Mesendoderm (in vitro differentiated cells): Measurements from ENCODE around the gene RNF150.

Experiments used
- DNase-seq: peaks from one replicate; pipeline ENCODE4 v3.0.0; 2013
- H2AK5ac ChIP-seq: 2 replicates; pipeline ENCODE4 v1.6.1; 2013; ENCODE audit warnings: low read length, inconsistent platforms
- H2BK120ac ChIP-seq: 2 replicates; pipeline ENCODE4 v1.6.1; 2013; ENCODE audit warnings: low read depth, mild to moderate bottlenecking, low read length, moderate library complexity, mixed read lengths
- H2BK15ac ChIP-seq: replicated peaks from 2 replicates; pipeline ENCODE4 v1.6.1; 2013; ENCODE audit warnings: low read depth, mild to moderate bottlenecking, moderate library complexity
- H2BK5ac ChIP-seq: 2 replicates; pipeline ENCODE4 v1.6.1; 2013; ENCODE audit warnings: low read length, inconsistent platforms
- H3K18ac ChIP-seq: 2 replicates; pipeline ENCODE4 v1.6.1; 2013; ENCODE audit warnings: mild to moderate bottlenecking, low read length, mixed read lengths
- H3K23ac ChIP-seq: one replicate; pipeline ENCODE4 v1.6.1; 2013; ENCODE audit warnings: low read length
- H3K27ac ChIP-seq: 2 replicates; pipeline ENCODE4 v1.5.1; 2013; ENCODE audit warnings: low read depth, mild to moderate bottlenecking, inconsistent platforms, low read length, moderate library complexity
- H3K27me3 ChIP-seq: 2 replicates; pipeline ENCODE4 v1.6.1; 2013; ENCODE audit warnings: low read length, control low read depth, mild to moderate bottlenecking, inconsistent platforms; ENCODE audit not compliant: insufficient read depth, poor library complexity
- H3K36me3 ChIP-seq: 2 replicates; pipeline ENCODE4 v1.6.1; 2013; ENCODE audit warnings: low read length, inconsistent platforms; ENCODE audit not compliant: control insufficient read depth, insufficient read depth
- H3K4ac ChIP-seq: one replicate; pipeline ENCODE4 v1.6.1; 2013; ENCODE audit warnings: low read depth, mild to moderate bottlenecking, low read length, moderate library complexity
- H3K4me1 ChIP-seq: 2 replicates; pipeline ENCODE4 v1.6.1; 2013; ENCODE audit warnings: low read depth, low read length, inconsistent platforms; ENCODE audit not compliant: control insufficient read depth
- H3K4me2 ChIP-seq: 2 replicates; pipeline ENCODE4 v1.6.1; 2013; ENCODE audit warnings: low read length
- H3K4me3 ChIP-seq: 2 replicates; pipeline ENCODE4 v1.5.1; 2013; ENCODE audit warnings: mild to moderate bottlenecking, low read length
- H3K56ac ChIP-seq: one replicate; pipeline ENCODE4 v1.6.1; 2013; ENCODE audit warnings: low read length
- H3K79me1 ChIP-seq: 2 replicates; pipeline ENCODE4 v1.6.1; 2013; ENCODE audit warnings: low read length, inconsistent platforms
- H3K79me2 ChIP-seq: 2 replicates; pipeline ENCODE4 v1.6.1; 2013; ENCODE audit warnings: mild to moderate bottlenecking, low read length; ENCODE audit not compliant: control insufficient read depth, insufficient read depth
- H3K9ac ChIP-seq: 2 replicates; pipeline ENCODE4 v1.6.1; 2013; ENCODE audit warnings: low read length, inconsistent platforms
- H4K5ac ChIP-seq: one replicate; pipeline ENCODE4 v1.6.1; 2013; ENCODE audit warnings: low read length
- H4K8ac ChIP-seq: one replicate; pipeline ENCODE4 v1.6.1; 2013; ENCODE audit warnings: low read depth, mild to moderate bottlenecking, control low read depth, low read length, moderate library complexity
- WGBS: extraction: QIAGEN DNeasy Blood & Tissue Kit; methylation state at CpG from one replicate; pipeline ENCODE4 v1.1.7; 2013; ENCODE audit warnings: low lambda C conversion rate, missing lambda C conversion rate; ENCODE audit not compliant: insufficient coverage; ENCODE audit errors: extremely low coverage; 5-methylcytosine and 5-hydroxymethylcytosine counted together

RNF150 gene

DNA sequence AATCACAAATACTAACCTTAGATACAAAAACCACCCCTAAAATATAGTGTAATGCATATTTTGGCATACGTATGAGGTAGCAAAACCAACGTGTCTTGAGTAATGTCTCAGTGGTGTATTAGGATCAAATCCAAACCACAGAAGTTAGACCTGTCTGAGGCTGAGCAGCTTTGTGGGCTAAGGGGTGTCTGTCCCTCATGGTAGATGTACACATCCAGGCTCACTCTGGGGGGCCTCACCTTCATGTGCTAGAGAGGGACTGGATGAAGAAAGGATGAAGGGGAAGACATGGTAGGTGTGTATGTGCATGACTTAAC, 189.1 kb downstream of the RNF150 start:
- no peak overlapping the region for H3K4ac ChIP-seq
- no peak for DNase-seq
- no peaks in the 10 kb centered on the region for H3K36me3 ChIP-seq
- no peak overlapping the region for H3K4me3 ChIP-seq
- no CpG with 5 or more reads among the region's 2 CpGs for WGBS
- H2BK5ac ChIP-seq = no peak overlapping the region
- no peaks in the 10 kb centered on the region for H3K79me2 ChIP-seq
- H3K9ac ChIP-seq = no peak overlapping the region
- H4K8ac ChIP-seq = no peak overlapping the region
- H3K4me2 ChIP-seq = no peak overlapping the region
- H3K79me1 ChIP-seq = no peaks in the 10 kb centered on the region
- no peak overlapping the region for H3K27ac ChIP-seq
- no peak overlapping the region for H2BK15ac ChIP-seq
- no peak overlapping the region for H3K23ac ChIP-seq
- H2BK120ac ChIP-seq = no peak overlapping the region
- H3K18ac ChIP-seq = no peak overlapping the region
- no peaks in the 10 kb centered on the region for H3K27me3 ChIP-seq
- no peak overlapping the region for H2AK5ac ChIP-seq
- no peak overlapping the region for H4K5ac ChIP-seq
- H3K56ac ChIP-seq = no peak overlapping the region
- H3K4me1 ChIP-seq = no peaks in the 10 kb centered on the region

DNA sequence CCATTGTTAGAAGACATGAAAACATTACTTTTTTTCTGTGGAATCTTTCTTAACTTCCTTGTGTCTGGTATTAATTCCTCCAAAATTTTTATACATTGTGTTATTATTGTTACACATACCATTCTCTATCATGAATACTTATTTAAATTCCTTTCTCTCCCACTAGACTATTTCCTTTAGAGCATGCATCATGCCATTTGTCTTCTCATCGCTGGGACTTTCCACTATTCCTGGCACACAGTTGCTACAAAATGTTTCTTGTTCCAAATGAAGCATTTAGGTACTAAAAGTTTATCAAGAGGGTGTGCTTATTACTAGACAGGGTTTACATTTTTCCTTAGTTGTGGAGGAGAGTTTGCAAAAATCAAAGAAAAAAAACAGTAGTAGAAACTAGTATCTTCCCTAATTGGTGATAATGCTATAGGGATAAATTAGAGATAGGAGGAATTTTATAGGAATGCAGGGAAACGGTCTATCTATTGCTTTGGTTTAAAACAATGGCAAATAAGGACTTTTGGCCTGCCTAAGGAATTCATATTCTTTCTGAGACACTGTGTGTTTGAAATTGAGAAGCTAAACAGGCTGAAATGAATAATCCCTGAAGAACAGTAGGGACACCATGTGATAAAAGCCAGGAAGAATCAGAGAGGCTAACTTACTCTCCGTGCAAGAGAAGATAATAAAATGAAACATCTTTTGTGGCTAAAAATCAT, 189.6 kb downstream of the RNF150 start:
- Histone ChIP-seq H3K4me2 (no peak overlapping the region), H3K18ac (no peak overlapping the region), H3K23ac (no peak overlapping the region), H4K8ac (no peak overlapping the region), H3K36me3 (no peaks in the 10 kb centered on the region), H2BK5ac (no peak overlapping the region), H3K4me3 (no peak overlapping the region), H3K79me1 (no peaks in the 10 kb centered on the region), H3K27ac (no peak overlapping the region), H2BK120ac (no peak overlapping the region), H3K27me3 (no peaks in the 10 kb centered on the region), H2BK15ac (no peak overlapping the region), H3K56ac (no peak overlapping the region), H3K4me1 (no peaks in the 10 kb centered on the region), H4K5ac (no peak overlapping the region), H3K4ac (no peak overlapping the region), H3K79me2 (no peaks in the 10 kb centered on the region), H2AK5ac (no peak overlapping the region), H3K9ac (no peak overlapping the region)
- WGBS = 100% methylated on average over 1 of the region's 3 CpGs
- no peak for DNase-seq

DNA sequence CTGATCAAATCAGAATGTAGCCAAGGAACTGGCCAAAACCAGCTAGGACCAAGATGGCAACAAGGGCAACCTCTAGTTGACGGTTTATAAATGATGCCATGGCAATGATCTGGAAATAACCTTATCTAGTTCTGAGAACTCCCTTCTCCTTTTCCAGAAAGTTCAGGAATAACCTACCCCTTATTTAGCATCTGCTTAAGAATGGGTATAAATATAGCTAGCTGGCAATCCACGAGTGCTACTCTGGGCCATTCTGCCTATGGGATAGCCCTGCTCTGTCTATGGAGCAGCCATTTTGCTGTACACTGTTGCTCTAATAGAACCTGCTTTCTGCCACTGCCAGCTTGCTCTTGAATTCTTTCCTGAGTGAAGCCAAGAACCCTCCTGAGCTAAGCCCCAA, 192.7 kb downstream of the RNF150 start:
- Histone ChIP-seq H3K36me3 (no peaks in the 10 kb centered on the region), H2AK5ac (no peak overlapping the region), H3K56ac (no peak overlapping the region), H2BK5ac (no peak overlapping the region), H3K79me1 (no peaks in the 10 kb centered on the region), H3K4me2 (no peak overlapping the region), H3K4me1 (no peaks in the 10 kb centered on the region), H3K27ac (no peak overlapping the region), H3K4ac (no peak overlapping the region), H3K79me2 (no peaks in the 10 kb centered on the region), H2BK120ac (no peak overlapping the region), H3K27me3 (no peaks in the 10 kb centered on the region), H4K5ac (no peak overlapping the region), H3K9ac (no peak overlapping the region), H3K18ac (no peak overlapping the region), H2BK15ac (no peak overlapping the region), H4K8ac (no peak overlapping the region), H3K23ac (no peak overlapping the region), H3K4me3 (no peak overlapping the region)
- no peak for DNase-seq
- WGBS = no CpG with 5 or more reads among the region's 2 CpGs

DNA sequence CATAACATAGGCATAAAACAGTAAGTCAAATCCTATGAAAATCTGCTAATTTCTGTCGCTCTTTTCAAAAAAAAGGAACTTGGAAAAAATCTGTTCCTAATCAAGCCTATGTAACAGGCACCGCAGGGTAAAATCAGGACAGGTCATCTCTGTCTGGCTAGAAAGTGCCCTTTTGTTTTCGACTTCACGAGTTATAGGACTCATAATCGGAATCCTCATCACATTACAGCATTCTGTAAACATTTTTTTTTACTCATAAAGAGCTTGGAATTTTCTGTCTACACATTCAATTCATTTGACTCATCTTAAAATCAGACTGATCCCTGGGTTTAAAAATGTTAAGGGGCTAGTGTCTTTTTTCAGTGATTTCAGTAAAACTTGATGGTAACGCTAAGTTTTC, 195.4 kb downstream of the RNF150 start:
- DNase-seq = no peak
- H3K9ac ChIP-seq = no peak overlapping the region
- H2BK120ac ChIP-seq = no peak overlapping the region
- H2BK15ac ChIP-seq = no peak overlapping the region
- no CpG with 5 or more reads among the region's 6 CpGs for WGBS
- no peak overlapping the region for H4K5ac ChIP-seq
- H3K27me3 ChIP-seq = no peaks in the 10 kb centered on the region
- H3K27ac ChIP-seq = no peak overlapping the region
- H3K4ac ChIP-seq = no peak overlapping the region
- no peak overlapping the region for H3K4me2 ChIP-seq
- no peaks in the 10 kb centered on the region for H3K4me1 ChIP-seq
- no peaks in the 10 kb centered on the region for H3K79me1 ChIP-seq
- H3K18ac ChIP-seq = no peak overlapping the region
- no peak overlapping the region for H3K4me3 ChIP-seq
- H2AK5ac ChIP-seq = no peak overlapping the region
- H3K56ac ChIP-seq = no peak overlapping the region
- no peaks in the 10 kb centered on the region for H3K79me2 ChIP-seq
- no peak overlapping the region for H2BK5ac ChIP-seq
- H3K23ac ChIP-seq = no peak overlapping the region
- H3K36me3 ChIP-seq = no peaks in the 10 kb centered on the region
- H4K8ac ChIP-seq = no peak overlapping the region

DNA sequence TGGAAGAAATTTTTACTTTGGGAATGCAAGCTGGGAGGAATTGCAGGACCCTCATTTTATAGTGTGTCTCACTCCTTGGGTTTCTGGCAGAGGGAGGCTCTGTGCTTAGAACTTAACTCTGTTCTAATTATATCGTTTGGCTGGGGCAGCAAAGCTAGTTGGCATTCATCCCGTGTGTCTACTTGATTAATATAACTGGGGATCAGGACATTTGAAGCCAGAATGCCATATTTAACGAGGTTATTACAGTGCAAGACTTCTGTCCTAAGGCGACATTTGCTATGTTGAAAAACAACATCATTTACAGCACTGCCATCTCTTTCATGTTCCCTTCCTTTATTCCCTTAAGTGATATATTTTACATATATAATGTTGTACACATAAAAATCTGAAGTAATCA, 198.0 kb downstream of the RNF150 start:
- no peak overlapping the region for H2BK120ac ChIP-seq
- no peaks in the 10 kb centered on the region for H3K79me1 ChIP-seq
- H3K4me1 ChIP-seq = no peaks in the 10 kb centered on the region
- H3K23ac ChIP-seq = no peak overlapping the region
- H3K18ac ChIP-seq = no peak overlapping the region
- DNase-seq = no peak
- H4K8ac ChIP-seq = no peak overlapping the region
- H3K56ac ChIP-seq = no peak overlapping the region
- no peak overlapping the region for H2AK5ac ChIP-seq
- no peak overlapping the region for H2BK15ac ChIP-seq
- H3K4me2 ChIP-seq = no peak overlapping the region
- no peaks in the 10 kb centered on the region for H3K36me3 ChIP-seq
- no peak overlapping the region for H3K9ac ChIP-seq
- H3K4ac ChIP-seq = no peak overlapping the region
- H4K5ac ChIP-seq = no peak overlapping the region
- no CpG with 5 or more reads among the region's 4 CpGs for WGBS
- H3K79me2 ChIP-seq = no peaks in the 10 kb centered on the region
- H3K27ac ChIP-seq = no peak overlapping the region
- H2BK5ac ChIP-seq = no peak overlapping the region
- no peak overlapping the region for H3K4me3 ChIP-seq
- no peaks in the 10 kb centered on the region for H3K27me3 ChIP-seq

DNA sequence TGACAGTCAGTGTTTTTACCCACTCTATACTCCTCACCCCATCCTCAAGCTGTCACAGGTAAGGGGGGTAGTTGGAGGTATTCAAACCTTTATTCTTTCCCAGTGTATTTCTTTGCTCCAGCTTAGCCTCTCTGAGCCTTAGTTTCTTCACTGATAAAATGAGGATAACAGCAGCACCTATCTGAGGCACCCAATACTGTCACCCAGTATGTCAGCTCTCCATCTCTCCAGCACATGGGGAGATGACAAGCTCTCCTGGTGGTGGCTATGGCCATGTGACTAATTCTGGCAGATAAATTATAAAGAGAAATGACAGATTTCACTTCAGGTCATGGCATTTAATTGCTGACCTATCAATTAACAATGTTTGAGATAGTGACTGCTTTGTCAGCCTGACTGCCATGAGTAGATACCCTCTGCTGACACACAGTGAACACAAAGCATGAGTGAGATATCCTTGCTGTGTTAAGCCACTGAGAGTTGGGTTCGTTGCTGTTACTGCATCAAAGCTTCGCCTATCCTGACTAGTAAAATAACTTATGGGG, 200.7 kb downstream of the RNF150 start:
- DNase-seq = no peak
- no peaks in the 10 kb centered on the region for H3K79me2 ChIP-seq
- H3K56ac ChIP-seq = no peak overlapping the region
- H3K18ac ChIP-seq = no peak overlapping the region
- no peak overlapping the region for H3K23ac ChIP-seq
- H4K5ac ChIP-seq = no peak overlapping the region
- no peak overlapping the region for H2BK15ac ChIP-seq
- H3K4me3 ChIP-seq = no peak overlapping the region
- no peaks in the 10 kb centered on the region for H3K79me1 ChIP-seq
- H3K4ac ChIP-seq = no peak overlapping the region
- no peak overlapping the region for H2BK120ac ChIP-seq
- WGBS = no CpG with 5 or more reads among the region's 2 CpGs
- no peak overlapping the region for H2BK5ac ChIP-seq
- H2AK5ac ChIP-seq = no peak overlapping the region
- no peak overlapping the region for H3K9ac ChIP-seq
- no peak overlapping the region for H4K8ac ChIP-seq
- H3K27ac ChIP-seq = no peak overlapping the region
- H3K4me1 ChIP-seq = no peaks in the 10 kb centered on the region
- H3K36me3 ChIP-seq = no peaks in the 10 kb centered on the region
- no peak overlapping the region for H3K4me2 ChIP-seq
- no peaks in the 10 kb centered on the region for H3K27me3 ChIP-seq
